ENCODE measurements around the gene PBRM1.

PBRM1 gene

GRCh38 chr3:52502808-52503350 lies 182.8 kb downstream of the PBRM1 start:
- DNase-seq = no peak

GRCh38 chr3:52502001-52502400 lies 183.7 kb downstream of the PBRM1 start:
- no peak for DNase-seq

DNA sequence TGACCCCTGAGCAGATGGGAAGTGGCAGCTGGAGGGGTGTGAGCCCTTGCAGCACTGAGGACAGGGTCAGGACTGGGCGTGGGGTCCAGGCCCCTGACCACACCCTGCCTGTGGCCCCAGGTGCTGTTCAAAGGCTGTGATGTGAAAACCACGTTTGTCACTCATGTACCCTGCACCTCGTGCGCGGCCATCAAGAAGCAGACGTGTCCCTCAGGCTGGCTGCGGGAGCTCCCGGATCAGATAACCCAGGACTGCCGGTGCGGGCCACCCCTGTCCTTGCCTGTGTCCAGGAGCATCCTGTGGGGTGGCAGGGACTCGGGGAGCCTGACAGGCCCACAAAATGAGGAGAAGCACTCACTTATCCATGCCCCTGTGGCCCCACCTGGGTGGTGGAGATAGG lies 184.7 kb downstream of the PBRM1 start:
- DNase-seq = no peak

DNA sequence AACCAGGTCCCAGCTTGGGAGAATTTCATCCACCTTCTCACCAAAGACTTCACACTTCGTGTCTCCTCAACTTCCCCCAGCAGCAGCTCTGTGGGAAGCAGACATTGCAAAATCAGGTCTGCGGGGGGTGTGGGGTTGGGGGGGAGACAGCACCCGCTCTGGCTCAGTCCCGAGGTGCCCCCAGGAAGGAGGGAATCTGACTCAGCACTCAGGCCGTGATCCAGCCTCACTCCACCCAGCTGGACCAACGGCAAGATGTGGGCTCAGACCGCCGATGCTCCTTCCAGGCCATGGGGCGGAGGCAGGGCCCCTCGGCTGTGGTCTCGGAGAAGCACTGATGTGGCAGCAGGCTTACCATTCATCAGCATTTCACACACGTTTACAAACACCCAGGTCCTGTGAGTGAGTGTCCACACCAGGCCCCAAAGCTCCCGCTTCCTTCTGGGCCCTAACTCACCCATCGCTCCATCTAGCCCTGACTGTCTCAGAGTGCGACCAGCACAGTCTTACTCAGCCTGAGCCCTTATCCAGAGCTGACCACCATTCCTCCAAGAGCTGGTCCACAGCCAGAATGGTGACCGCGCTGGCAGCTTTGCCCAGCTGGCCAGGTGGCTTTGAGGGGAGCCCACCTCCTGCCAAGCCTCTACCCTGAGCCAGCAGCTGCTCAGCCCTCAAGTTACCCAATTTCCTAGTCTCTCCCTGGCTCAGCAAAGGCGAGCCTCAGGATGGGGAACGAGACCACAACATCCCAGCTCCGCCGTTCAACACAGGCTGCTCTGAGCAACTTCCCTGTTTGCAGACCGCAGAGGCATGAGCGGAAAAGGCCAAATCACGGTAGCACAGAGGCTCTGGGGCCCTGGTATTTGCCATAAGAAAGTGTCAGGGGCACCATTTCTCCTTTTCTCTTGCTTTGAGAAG lies 187.3 kb downstream of the PBRM1 start:
- no peak for DNase-seq

- DNase-seq = no peak
Measured at GRCh38 chr3:52495777-52496602, 189.7 kb downstream of the PBRM1 start.
